SK-N-SH treated with all-trans-retinoic acid at 6 μM for 48 hours (cell line): Measurements from ENCODE around the gene ARID5B.

ENCODE experiments used
- ARNTL ChIP-seq: fragments of 450-650 bp; formaldehyde crosslinking; IDR thresholded peaks from 2 replicates; pipeline ENCODE4 v1.5.0; 2020; ENCODE audit warnings: low read depth, mild to moderate bottlenecking, moderate library complexity, borderline replicate concordance
- RARB ChIP-seq: fragments of 250-450 bp; sonication (Bioruptor Pico); IDR thresholded peaks from 2 replicates; pipeline ENCODE4 v1.8.0; 2021; ENCODE audit warnings: mild to moderate bottlenecking, moderate library complexity
- ZNF565 ChIP-seq: fragments of 450-650 bp; formaldehyde crosslinking; conservative IDR thresholded peaks from 2 replicates; pipeline ENCODE4 v1.5.0; 2020; ENCODE audit warnings: low read depth, mild to moderate bottlenecking, moderate library complexity
- ZNF8 ChIP-seq: fragments of 450-650 bp; formaldehyde crosslinking; IDR thresholded peaks from 2 replicates; pipeline ENCODE4 v1.5.0; 2020; ENCODE audit warnings: mild to moderate bottlenecking, moderate library complexity

DNA sequence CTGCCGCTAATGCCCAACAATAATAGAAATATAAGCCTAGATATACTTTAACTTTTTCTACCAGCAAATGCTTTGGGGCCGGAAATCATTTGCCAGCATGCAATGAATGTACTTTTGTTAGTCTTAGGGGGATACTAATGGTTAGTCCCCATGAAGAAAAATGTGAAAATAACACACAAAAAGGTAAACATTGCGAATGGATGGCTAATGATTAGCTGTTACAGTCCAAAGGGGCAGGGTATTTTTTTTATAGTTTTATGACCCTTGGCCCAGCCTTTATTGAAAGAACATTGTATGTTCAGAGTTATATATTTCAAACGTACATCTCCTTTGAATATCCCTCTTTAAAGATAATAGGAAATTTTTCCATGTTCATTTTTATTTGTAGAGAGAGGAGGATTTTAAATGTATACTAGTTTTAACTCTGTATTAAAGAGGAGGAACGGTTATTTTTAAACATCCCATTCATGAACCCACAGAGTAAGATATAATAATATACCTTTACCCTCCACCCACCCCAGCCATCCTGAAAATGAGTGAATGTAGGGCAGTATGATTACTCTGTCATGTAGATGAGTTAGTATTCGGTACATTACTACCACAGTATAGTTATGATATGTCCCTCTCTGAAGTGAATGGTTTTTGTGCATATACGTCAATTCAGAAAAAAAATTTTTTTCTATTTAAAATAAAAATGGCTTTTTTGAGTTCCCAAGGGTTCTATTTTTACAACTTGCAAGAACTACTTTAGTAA lies 63.6 kb downstream of the ARID5B start:
- TF ChIP-seq ZNF8 (CRISPR knock-in tag) (no peak), ZNF565 (CRISPR knock-in tag) (no peak), RARB (CRISPR knock-in tag) (no peak), ARNTL (CRISPR knock-in tag) (no peak)
